K562 (cell line): ENCODE measurements around the gene SKAP1. TPM values are rescaled to one million over a fixed set of nuclear protein-coding genes. Genes with fewer than 3 reads are reported as not detected.
A peak's percentile ranks its signal among the peaks of the same experiment; 100 is the strongest.

Experiments used
- ARNT ChIP-seq, 2 experiments: fragments of 450-650 bp; IDR thresholded peaks; 2 replicates each; pipeline ENCODE4 v1.6.1; 2016; ENCODE audit warnings: mild to moderate bottlenecking in 1 of 2
- ERF ChIP-seq: fragments of 450-650 bp; formaldehyde crosslinking; IDR thresholded peaks from 2 replicates; pipeline ENCODE4 v1.4.0; 2020; ENCODE audit warnings: mild to moderate bottlenecking, mixed read lengths
- TAF9B ChIP-seq: fragments of 450-650 bp; IDR thresholded peaks from 2 replicates; pipeline ENCODE4 v1.6.1; 2018; ENCODE audit warnings: mild to moderate bottlenecking; ENCODE audit not compliant: partially characterized antibody
- polyA plus RNA-seq, 8 experiments: library from polyadenylated mRNA; depleted of rRNA in 4 of 8; stranded (reverse) in 5 of 8; unstranded in 3 of 8; fragments of >200 nt; fragmentation: Nextera tagmentation in 2 of 8; fragmentation: Illumina TruSeq in 1 of 8; extraction: Ambion mirVana in 2 of 8; extraction: Trizol in 1 of 8; gene quantifications; 2 replicates each; pipeline versions ENCODE4 v1.2.1 to v1.2.3, GENCODE V29; 2011 to 2014; ENCODE audit warnings: inconsistent platforms in 1 of 8, missing spikeins in 1 of 8
- total RNA-seq, 7 experiments: library from RNA; depleted of rRNA in 6 of 7; stranded (reverse); fragments of >200 nt in 6 of 7; fragmentation: Illumina TruSeq in 2 of 7; extraction: Trizol in 2 of 7; gene quantifications; 2 replicates each; pipeline versions ENCODE4 v1.2.1 to v1.2.3, GENCODE V29; 2011 to 2021; ENCODE audit warnings: low replicate concordance in 1 of 7
- TF ChIP-seq, protein P1 (sequence below), 2 experiments: fragments of 450-650 bp; formaldehyde crosslinking in 1 of 2; IDR thresholded peaks; 2 replicates each; pipeline versions ENCODE4 v1.4.0 to v1.6.1; 2014 to 2020; ENCODE audit warnings: mild to moderate bottlenecking in 2 of 2, borderline replicate concordance in 1 of 2, low read depth in 1 of 2
- TF ChIP-seq, protein P2 (sequence below), 3 experiments: IDR thresholded peaks in 2 of 3; conservative IDR thresholded peaks in 1 of 3; 2 replicates each; pipeline ENCODE4 v1.5.1; 2011 to 2012; ENCODE audit warnings: low read length in 3 of 3, mild to moderate bottlenecking in 3 of 3, control low read depth in 2 of 3, improper control_type of control experiment in 1 of 3, inconsistent platforms in 1 of 3, low read depth in 1 of 3, mixed read lengths in 1 of 3, moderate library complexity in 1 of 3; ENCODE audit not compliant: insufficient read depth in 2 of 3
- TF ChIP-seq, protein P3 (sequence below): sonication (generic); formaldehyde crosslinking; IDR thresholded peaks from 2 replicates; pipeline ENCODE4 v1.4.0; 2020; ENCODE audit warnings: mild to moderate bottlenecking, missing genetic modification reagents
- TF ChIP-seq, protein P4 (sequence below): fragments of 450-650 bp; IDR thresholded peaks from 2 replicates; pipeline ENCODE4 v1.6.1; 2018; ENCODE audit not compliant: partially characterized antibody
- TF ChIP-seq, protein P5 (sequence below): sonication (generic); formaldehyde crosslinking; IDR thresholded peaks from 2 replicates; pipeline ENCODE4 v1.8.0; 2023; ENCODE audit warnings: mild to moderate bottlenecking, missing genetic modification reagents

The SKAP1 gene
- total and polyA plus RNA-seq, 9 of the 15 experiments (the other 6 are each of a cell fraction or from before 2014, with no cell fraction given), result 0.06 to 0.80 (median 0.10) TPM; not detected in 4

DNA sequence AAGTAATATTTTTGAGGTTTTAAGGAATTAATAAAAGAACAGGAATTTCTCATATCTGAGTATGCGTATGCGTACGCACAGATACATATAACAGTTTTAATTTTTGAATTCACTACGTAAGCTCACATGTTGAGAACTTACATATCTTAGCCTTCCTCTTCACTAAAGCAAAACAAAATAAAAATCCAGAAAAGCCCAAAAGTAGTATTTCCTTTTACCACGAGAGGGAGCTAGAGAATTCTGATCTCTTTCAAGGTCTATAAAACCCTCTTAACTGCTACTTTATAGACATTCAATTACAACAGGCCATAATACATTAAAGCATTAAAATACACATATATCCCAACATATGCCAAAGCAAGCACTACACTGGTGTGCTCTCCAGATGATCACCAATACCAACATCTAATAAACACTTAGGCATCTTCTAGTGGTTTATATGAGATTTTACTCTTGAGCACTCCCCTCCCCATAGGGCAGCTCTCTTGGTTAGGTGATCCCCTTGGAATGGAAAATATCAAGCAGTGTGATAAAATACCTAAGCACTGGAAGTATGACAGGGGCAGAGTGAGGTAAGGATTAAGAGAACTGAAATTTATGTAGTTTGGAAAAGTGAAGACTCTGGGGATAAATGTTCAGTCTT lies 94.0 kb downstream of the SKAP1 start (continued):
- TF ChIP-seq, protein P1, sequence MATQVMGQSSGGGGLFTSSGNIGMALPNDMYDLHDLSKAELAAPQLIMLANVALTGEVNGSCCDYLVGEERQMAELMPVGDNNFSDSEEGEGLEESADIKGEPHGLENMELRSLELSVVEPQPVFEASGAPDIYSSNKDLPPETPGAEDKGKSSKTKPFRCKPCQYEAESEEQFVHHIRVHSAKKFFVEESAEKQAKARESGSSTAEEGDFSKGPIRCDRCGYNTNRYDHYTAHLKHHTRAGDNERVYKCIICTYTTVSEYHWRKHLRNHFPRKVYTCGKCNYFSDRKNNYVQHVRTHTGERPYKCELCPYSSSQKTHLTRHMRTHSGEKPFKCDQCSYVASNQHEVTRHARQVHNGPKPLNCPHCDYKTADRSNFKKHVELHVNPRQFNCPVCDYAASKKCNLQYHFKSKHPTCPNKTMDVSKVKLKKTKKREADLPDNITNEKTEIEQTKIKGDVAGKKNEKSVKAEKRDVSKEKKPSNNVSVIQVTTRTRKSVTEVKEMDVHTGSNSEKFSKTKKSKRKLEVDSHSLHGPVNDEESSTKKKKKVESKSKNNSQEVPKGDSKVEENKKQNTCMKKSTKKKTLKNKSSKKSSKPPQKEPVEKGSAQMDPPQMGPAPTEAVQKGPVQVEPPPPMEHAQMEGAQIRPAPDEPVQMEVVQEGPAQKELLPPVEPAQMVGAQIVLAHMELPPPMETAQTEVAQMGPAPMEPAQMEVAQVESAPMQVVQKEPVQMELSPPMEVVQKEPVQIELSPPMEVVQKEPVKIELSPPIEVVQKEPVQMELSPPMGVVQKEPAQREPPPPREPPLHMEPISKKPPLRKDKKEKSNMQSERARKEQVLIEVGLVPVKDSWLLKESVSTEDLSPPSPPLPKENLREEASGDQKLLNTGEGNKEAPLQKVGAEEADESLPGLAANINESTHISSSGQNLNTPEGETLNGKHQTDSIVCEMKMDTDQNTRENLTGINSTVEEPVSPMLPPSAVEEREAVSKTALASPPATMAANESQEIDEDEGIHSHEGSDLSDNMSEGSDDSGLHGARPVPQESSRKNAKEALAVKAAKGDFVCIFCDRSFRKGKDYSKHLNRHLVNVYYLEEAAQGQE (IDR thresholded peaks at IDR 0.05; ENCODE audit: borderline replicate concordance), result peak; percentile 86; the same call in 1 of the 2 replicates
- TF ChIP-seq, protein P1 (CRISPR knock-in tag; IDR thresholded peaks at IDR 0.05; ENCODE audit: low read depth), result no peak
- TF ChIP-seq, protein P2, sequence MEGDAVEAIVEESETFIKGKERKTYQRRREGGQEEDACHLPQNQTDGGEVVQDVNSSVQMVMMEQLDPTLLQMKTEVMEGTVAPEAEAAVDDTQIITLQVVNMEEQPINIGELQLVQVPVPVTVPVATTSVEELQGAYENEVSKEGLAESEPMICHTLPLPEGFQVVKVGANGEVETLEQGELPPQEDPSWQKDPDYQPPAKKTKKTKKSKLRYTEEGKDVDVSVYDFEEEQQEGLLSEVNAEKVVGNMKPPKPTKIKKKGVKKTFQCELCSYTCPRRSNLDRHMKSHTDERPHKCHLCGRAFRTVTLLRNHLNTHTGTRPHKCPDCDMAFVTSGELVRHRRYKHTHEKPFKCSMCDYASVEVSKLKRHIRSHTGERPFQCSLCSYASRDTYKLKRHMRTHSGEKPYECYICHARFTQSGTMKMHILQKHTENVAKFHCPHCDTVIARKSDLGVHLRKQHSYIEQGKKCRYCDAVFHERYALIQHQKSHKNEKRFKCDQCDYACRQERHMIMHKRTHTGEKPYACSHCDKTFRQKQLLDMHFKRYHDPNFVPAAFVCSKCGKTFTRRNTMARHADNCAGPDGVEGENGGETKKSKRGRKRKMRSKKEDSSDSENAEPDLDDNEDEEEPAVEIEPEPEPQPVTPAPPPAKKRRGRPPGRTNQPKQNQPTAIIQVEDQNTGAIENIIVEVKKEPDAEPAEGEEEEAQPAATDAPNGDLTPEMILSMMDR (IDR thresholded peaks at IDR 0.05 in 2 of 3, conservative IDR thresholded peaks at IDR 0.05 in 1 of 3; ENCODE audit: insufficient read depth in 2 of 3, low read depth in 1 of 3, low read length in 3 of 3), result peak; percentile 57 to 87 (median 65); a peak in 4 of 6 replicates
- TF ChIP-seq, protein P3, sequence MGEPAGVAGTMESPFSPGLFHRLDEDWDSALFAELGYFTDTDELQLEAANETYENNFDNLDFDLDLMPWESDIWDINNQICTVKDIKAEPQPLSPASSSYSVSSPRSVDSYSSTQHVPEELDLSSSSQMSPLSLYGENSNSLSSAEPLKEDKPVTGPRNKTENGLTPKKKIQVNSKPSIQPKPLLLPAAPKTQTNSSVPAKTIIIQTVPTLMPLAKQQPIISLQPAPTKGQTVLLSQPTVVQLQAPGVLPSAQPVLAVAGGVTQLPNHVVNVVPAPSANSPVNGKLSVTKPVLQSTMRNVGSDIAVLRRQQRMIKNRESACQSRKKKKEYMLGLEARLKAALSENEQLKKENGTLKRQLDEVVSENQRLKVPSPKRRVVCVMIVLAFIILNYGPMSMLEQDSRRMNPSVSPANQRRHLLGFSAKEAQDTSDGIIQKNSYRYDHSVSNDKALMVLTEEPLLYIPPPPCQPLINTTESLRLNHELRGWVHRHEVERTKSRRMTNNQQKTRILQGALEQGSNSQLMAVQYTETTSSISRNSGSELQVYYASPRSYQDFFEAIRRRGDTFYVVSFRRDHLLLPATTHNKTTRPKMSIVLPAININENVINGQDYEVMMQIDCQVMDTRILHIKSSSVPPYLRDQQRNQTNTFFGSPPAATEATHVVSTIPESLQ, result no peak
- TF ChIP-seq, protein P4, sequence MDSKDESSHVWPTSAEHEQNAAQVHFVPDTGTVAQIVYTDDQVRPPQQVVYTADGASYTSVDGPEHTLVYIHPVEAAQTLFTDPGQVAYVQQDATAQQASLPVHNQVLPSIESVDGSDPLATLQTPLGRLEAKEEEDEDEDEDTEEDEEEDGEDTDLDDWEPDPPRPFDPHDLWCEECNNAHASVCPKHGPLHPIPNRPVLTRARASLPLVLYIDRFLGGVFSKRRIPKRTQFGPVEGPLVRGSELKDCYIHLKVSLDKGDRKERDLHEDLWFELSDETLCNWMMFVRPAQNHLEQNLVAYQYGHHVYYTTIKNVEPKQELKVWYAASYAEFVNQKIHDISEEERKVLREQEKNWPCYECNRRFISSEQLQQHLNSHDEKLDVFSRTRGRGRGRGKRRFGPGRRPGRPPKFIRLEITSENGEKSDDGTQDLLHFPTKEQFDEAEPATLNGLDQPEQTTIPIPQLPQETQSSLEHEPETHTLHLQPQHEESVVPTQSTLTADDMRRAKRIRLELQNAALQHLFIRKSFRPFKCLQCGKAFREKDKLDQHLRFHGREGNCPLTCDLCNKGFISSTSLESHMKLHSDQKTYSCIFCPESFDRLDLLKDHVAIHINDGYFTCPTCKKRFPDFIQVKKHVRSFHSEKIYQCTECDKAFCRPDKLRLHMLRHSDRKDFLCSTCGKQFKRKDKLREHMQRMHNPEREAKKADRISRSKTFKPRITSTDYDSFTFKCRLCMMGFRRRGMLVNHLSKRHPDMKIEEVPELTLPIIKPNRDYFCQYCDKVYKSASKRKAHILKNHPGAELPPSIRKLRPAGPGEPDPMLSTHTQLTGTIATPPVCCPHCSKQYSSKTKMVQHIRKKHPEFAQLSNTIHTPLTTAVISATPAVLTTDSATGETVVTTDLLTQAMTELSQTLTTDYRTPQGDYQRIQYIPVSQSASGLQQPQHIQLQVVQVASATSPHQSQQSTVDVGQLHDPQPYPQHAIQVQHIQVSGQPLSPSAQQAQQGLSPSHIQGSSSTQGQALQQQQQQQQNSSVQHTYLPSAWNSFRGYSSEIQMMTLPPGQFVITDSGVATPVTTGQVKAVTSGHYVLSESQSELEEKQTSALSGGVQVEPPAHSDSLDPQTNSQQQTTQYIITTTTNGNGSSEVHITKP, result no peak
- TF ChIP-seq, protein P5, sequence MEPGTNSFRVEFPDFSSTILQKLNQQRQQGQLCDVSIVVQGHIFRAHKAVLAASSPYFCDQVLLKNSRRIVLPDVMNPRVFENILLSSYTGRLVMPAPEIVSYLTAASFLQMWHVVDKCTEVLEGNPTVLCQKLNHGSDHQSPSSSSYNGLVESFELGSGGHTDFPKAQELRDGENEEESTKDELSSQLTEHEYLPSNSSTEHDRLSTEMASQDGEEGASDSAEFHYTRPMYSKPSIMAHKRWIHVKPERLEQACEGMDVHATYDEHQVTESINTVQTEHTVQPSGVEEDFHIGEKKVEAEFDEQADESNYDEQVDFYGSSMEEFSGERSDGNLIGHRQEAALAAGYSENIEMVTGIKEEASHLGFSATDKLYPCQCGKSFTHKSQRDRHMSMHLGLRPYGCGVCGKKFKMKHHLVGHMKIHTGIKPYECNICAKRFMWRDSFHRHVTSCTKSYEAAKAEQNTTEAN, result no peak
- TF ChIP-seq ERF (CRISPR knock-in tag) (no peak), TAF9B (peak; percentile 10), ARNT (IDR thresholded peaks at IDR 0.05) (0 out of 4 replicates have a peak, but pooled peaks of 1 of the 2 experiments have one; percentile 31)
